GM19099 (cell line): ENCODE data around the gene CA5A.

Experiments used
- POLR2A ChIP-seq: IDR thresholded peaks from 3 replicates; pipeline ENCODE4 v1.6.1; 2011; ENCODE audit warnings: low read depth; ENCODE audit not compliant: insufficient read length; ENCODE audit errors: extremely low read depth

The CA5A gene

GRCh38 chr16:87847785-87848675 is 88.3 kb downstream of the CA5A start:
- no peak for TF ChIP-seq POLR2A

- no peak for TF ChIP-seq POLR2A
Observed at GRCh38 chr16:87847467-87847784, 88.9 kb downstream of the CA5A start.

- TF ChIP-seq POLR2A, result no peak
Observed at GRCh38 chr16:87846705-87847466, 89.4 kb downstream of the CA5A start.

- no peak for TF ChIP-seq POLR2A
Observed at GRCh38 chr16:87845807-87846619, 90.3 kb downstream of the CA5A start.

GRCh38 chr16:87845213-87845612 is 91.1 kb downstream of the CA5A start:
- TF ChIP-seq POLR2A, result no peak

- no peak for TF ChIP-seq POLR2A
Observed at GRCh38 chr16:87844809-87845208, 91.5 kb downstream of the CA5A start.

- no peak for TF ChIP-seq POLR2A
Observed at GRCh38 chr16:87844120-87844733, 92.1 kb downstream of the CA5A start.

- no peak for TF ChIP-seq POLR2A
Observed at GRCh38 chr16:87843678-87844105, 92.6 kb downstream of the CA5A start.

- no peak for TF ChIP-seq POLR2A
Observed at GRCh38 chr16:87842209-87842869, 94.0 kb downstream of the CA5A start.

- TF ChIP-seq POLR2A, result no peak
Observed at GRCh38 chr16:87841340-87842208, 94.8 kb downstream of the CA5A start.

GRCh38 chr16:87840271-87840978 is 95.9 kb downstream of the CA5A start:
- no peak for TF ChIP-seq POLR2A

GRCh38 chr16:87839542-87840270 is 96.6 kb downstream of the CA5A start:
- TF ChIP-seq POLR2A, result no peak
